ENCODE results near the gene PRR27.

- TF ChIP-seq CTCF (IDR thresholded peaks at IDR 0.05 in 2 of 3, conservative IDR thresholded peaks at IDR 0.05 in 1 of 3; ENCODE audit: insufficient read depth in 2 of 3, low read depth in 1 of 3, low read length in 3 of 3) = no peak
- no peak for TF ChIP-seq HOMEZ (CRISPR knock-in tag; IDR thresholded peaks at IDR 0.05)
- TF ChIP-seq RB1 (IDR thresholded peaks at IDR 0.05; ENCODE audit: low read depth) = no peak
- TF ChIP-seq CREB5 (CRISPR knock-in tag; IDR thresholded peaks at IDR 0.05) = no peak
- no peak for TF ChIP-seq POLR2AphosphoS5 (IDR thresholded peaks at IDR 0.05; ENCODE audit: control insufficient read depth, insufficient read depth, low read depth, low read length)
- no peak for TF ChIP-seq FOS (IDR thresholded peaks at IDR 0.05; ENCODE audit: extremely low read depth, insufficient read length)
- no peak for TF ChIP-seq REST (IDR thresholded peaks at IDR 0.05; ENCODE audit: borderline replicate concordance)
- no peak for TF ChIP-seq REST (CRISPR knock-in tag; IDR thresholded peaks at IDR 0.05; ENCODE audit: low read depth)
These were observed 39.9 kb upstream of the PRR27 start for GRCh38 chr4:70114096-70114495.
